Thoracic aorta (tissue), 2 donors: ENCODE data around the gene GJB3. TPM values are rescaled to one million over a fixed set of nuclear protein-coding genes. Genes with fewer than 3 reads are reported as not detected.

ENCODE experiments used
- ATAC-seq: fragments of 150-250 bp; one replicate; pipeline ENCODE4 v1.8.0; 2017; ENCODE audit warnings: low read depth; ENCODE audit not compliant: insufficient number of reproducible peaks, low FRiP score
- DNase-seq: peaks from one replicate; pipeline ENCODE4 v3.0.0-alpha.2; 2020; ENCODE audit warnings: low spot score
- H3K27ac ChIP-seq, 2 donors: fragments of 200-600 bp; sonication (generic); 1 replicate in 1 of 2; 2 replicates in 1 of 2; pipeline ENCODE4 v1.5.1; 2016; ENCODE audit warnings: mild to moderate bottlenecking in 2 of 2, moderate library complexity in 2 of 2
- H3K27me3 ChIP-seq: fragments of 200-600 bp; sonication (generic); replicated peaks from 2 replicates; pipeline ENCODE4 v1.6.0; 2016; ENCODE audit warnings: mild to moderate bottlenecking; ENCODE audit not compliant: insufficient read depth
- H3K36me3 ChIP-seq: fragments of 200-600 bp; sonication (generic); one replicate; pipeline ENCODE4 v1.5.1; 2016
- H3K4me1 ChIP-seq, 2 donors: fragments of 200-600 bp; sonication (generic); 1 replicate in 1 of 2; 2 replicates in 1 of 2; pipeline versions ENCODE4 v1.5.1 to v1.6.0; 2016; ENCODE audit warnings: low read depth in 2 of 2, mild to moderate bottlenecking in 1 of 2; ENCODE audit not compliant: control insufficient read depth in 1 of 2
- H3K4me3 ChIP-seq: fragments of 200-600 bp; sonication (generic); 2 replicates; pipeline ENCODE4 v1.5.1; 2016; ENCODE audit warnings: mild to moderate bottlenecking
- H3K9me3 ChIP-seq: fragments of 200-600 bp; sonication (generic); 2 replicates; pipeline ENCODE4 v1.5.1; 2016
- total RNA-seq, 2 donors: library from RNA; depleted of rRNA; stranded (reverse); fragments of >200 nt; gene quantifications; one replicate each; pipeline versions ENCODE4 v1.1.0 to v1.2.3, GENCODE V29; 2016
- TF ChIP-seq, protein P1 (sequence below): fragments of 200-600 bp; sonication (generic); IDR thresholded peaks from one replicate; pipeline ENCODE4 v1.5.1; 2019; ENCODE audit warnings: antibody characterized with exemption

The GJB3 gene
- total RNA-seq, 2 donors from 2014 or later = 0.28 to 0.54 TPM

DNA sequence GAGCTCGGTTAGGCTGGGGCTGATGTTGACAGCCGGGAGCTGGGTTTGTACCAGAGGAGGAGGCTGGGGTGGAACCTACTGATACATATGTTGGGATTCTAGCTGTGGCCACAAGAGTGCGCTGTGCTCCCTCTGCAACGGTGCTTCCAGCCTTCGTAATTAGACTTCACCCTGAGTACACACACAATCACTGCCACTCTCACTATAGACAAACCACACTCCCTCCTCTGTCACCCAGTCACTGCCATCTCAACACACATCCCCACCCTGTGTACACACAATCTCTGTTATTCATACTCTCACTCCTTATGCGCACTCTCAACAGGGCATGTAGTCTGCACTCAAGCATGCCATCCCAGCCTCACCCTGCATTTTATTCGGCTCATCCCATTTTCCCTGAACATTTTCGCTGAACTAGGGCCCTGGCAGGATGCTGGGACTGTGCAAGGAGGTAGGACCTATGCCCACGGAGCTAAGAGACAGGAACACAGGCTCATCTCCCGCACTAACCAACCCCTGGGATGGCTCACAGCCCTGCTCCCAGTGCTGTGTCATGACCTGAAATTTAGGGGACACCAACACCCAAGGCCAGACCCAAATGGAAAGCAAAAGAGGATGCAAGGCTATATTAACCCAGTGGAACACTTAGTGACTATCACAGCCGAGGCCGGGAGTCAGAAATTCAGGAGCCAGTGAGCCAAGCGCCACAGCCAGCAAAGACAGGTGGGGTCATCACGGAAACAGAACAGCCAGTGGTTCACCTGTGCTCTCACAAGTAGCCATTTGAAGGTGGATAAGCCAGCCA is 5.7 kb downstream of the GJB3 start:
- H3K36me3 ChIP-seq = no peaks in the 10 kb centered on the region
- DNase-seq (no peak), ATAC-seq (peak; percentile 50)
- no peaks in the 10 kb centered on the region for H3K9me3 ChIP-seq
- no peak overlapping the region for H3K4me3 ChIP-seq
- no peaks in the 10 kb centered on the region for H3K27me3 ChIP-seq
- peaks cover 3 to 40% of the 10 kb centered on the region in 2 donors for H3K4me1 ChIP-seq
- peak overlapping the region in 1 of 2 donors; percentile 17 for H3K27ac ChIP-seq
- TF ChIP-seq, protein P1, sequence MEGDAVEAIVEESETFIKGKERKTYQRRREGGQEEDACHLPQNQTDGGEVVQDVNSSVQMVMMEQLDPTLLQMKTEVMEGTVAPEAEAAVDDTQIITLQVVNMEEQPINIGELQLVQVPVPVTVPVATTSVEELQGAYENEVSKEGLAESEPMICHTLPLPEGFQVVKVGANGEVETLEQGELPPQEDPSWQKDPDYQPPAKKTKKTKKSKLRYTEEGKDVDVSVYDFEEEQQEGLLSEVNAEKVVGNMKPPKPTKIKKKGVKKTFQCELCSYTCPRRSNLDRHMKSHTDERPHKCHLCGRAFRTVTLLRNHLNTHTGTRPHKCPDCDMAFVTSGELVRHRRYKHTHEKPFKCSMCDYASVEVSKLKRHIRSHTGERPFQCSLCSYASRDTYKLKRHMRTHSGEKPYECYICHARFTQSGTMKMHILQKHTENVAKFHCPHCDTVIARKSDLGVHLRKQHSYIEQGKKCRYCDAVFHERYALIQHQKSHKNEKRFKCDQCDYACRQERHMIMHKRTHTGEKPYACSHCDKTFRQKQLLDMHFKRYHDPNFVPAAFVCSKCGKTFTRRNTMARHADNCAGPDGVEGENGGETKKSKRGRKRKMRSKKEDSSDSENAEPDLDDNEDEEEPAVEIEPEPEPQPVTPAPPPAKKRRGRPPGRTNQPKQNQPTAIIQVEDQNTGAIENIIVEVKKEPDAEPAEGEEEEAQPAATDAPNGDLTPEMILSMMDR = peak; percentile 87

DNA sequence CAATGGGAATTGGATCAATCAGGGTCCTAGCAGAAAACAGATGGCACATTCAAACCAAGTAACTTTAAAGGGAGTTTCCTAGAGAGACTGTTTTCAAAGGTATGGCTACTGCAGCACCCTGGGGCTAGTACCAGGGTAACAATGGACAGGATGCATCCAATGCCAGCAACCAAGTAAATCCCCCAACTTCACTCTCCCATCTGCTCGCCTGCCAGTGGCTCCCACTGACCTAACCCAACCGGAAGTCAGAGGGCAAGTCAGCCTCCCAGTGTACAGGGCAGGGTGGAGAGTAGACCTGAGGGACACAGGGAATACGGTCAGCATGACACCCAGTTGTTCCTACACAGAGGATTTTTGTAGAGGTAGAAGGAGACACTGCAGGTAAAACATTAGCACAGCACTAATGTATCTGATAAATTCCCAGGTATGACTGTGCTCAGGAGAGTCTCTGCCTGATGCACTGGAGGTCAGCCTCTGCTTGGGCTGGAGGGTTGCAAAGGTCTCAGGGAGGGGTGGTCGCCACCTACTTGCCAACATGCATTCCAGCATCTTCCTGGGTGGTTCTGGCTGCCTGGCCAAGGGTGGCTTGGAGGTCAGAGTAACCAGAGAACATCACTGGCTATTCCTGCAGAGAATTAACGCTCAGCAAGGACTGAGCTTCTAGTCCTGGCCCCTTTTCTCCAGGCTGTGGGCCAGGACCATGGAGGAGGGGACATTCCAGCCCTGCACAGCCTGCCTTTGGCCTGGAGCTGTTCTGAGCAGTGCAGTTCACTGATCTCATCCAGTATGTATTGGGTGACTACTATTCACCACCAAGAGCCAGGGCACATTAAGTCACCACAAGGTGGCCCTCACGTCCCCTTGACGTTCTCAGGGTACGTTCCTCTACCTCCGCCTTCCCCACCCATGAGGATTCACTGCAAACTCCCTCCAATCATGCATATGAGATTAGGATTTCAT is 6.7 kb downstream of the GJB3 start:
- ATAC-seq (peak; percentile 58), DNase-seq (no peak)
- peaks cover 5 to 46% of the 10 kb centered on the region in 2 donors for H3K4me1 ChIP-seq
- H3K27me3 ChIP-seq = no peaks in the 10 kb centered on the region
- no peaks in the 10 kb centered on the region for H3K9me3 ChIP-seq
- H3K36me3 ChIP-seq = no peaks in the 10 kb centered on the region
- TF ChIP-seq, protein P1 = peak; percentile 40
- H3K27ac ChIP-seq = peak overlapping the region; percentile 1 to 9
- H3K4me3 ChIP-seq = no peak overlapping the region

DNA sequence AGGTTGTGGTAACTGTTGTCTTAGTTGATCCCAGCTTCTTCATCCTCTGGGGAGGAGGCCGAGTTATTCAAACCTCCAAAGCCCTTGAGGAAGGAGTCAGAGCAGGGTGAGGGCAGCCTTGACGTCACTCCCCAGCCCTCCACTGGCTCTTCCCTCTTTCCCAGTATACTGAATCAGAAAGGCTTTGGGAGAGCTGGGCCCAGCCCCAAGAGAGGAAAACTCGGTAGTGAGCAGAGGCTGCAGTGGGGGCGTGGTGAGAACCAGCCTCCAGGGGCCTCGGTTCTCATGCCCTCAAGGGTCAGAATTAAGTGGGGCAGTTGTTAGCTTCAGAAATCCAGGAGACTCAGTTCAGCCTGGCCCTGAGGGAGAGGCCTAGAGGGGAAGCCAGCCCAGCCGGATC is 10.0 kb downstream of the GJB3 start:
- TF ChIP-seq, protein P1 = no peak
- DNase-seq (no peak), ATAC-seq (no peak)
- Histone ChIP-seq H3K4me3 (no peak overlapping the region), H3K4me1 (peaks cover 5 to 75% of the 10 kb centered on the region in 2 donors), H3K27me3 (no peaks in the 10 kb centered on the region), H3K27ac (peak overlapping the region; percentile 7 to 16), H3K36me3 (no peaks in the 10 kb centered on the region), H3K9me3 (no peaks in the 10 kb centered on the region)

DNA sequence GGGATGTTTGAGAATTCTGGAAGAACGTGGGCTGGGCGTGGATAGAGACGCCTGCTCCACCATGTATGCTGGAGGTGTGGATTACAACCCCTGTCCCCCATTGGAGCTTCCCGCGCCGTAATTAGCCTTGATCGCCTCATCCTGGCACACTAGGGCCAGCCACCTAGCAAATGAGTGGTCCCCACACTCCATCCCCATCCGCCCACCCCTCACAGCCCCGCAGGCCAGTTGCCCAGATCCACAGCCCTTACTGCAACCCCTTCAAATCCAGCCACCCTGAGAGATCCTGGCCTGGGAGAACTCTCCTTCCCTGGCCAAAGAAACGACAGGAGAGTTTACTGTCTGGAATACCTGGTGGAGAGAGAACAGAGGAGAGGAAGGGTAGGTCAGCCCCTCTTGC is 11.4 kb downstream of the GJB3 start:
- no peak for ATAC-seq
- Histone ChIP-seq H3K4me3 (peak overlapping the region; percentile 83), H3K27ac (peak overlapping the region; percentile 83 to 87), H3K27me3 (no peaks in the 10 kb centered on the region), H3K9me3 (no peaks in the 10 kb centered on the region), H3K36me3 (no peaks in the 10 kb centered on the region), H3K4me1 (peaks cover 5 to 64% of the 10 kb centered on the region in 2 donors)
- DNase-seq = no peak
- TF ChIP-seq, protein P1 = no peak
